Activated CD4-positive, alpha-beta T cell treated with anti-CD3 and anti-CD28 coated beads, Interleukin-2, Interleukin-6, amounts not matched to agents 100 ng/mL and 50 ng/mL, durations not matched to agents 16 hours and 8 hours (primary cell): ENCODE measurements around the gene RBM33.

Experiments
- DNase-seq: peaks from one replicate; pipeline ENCODE4 v3.0.0-alpha.2; 2020

The RBM33 gene

GRCh38 chr7:155693826-155694225 is 49.4 kb downstream of the RBM33 start:
- DNase-seq: no peak

- DNase-seq: no peak
Observed at GRCh38 chr7:155694851-155695250, 50.4 kb downstream of the RBM33 start.

GRCh38 chr7:155696747-155697146 is 52.3 kb downstream of the RBM33 start:
- no peak for DNase-seq

- DNase-seq: no peak
Observed at GRCh38 chr7:155698633-155699032, 54.2 kb downstream of the RBM33 start.

GRCh38 chr7:155699180-155699579 is 54.7 kb downstream of the RBM33 start:
- DNase-seq: no peak

- DNase-seq: no peak
Observed at GRCh38 chr7:155700847-155701246, 56.4 kb downstream of the RBM33 start.

GRCh38 chr7:155701972-155702544 is 57.6 kb downstream of the RBM33 start:
- no peak for DNase-seq

GRCh38 chr7:155702616-155703015 is 58.2 kb downstream of the RBM33 start:
- no peak for DNase-seq

- no peak for DNase-seq
Observed at GRCh38 chr7:155705623-155706360, 61.3 kb downstream of the RBM33 start.

- no peak for DNase-seq
Observed at GRCh38 chr7:155706376-155706775, 61.9 kb downstream of the RBM33 start.

- no peak for DNase-seq
Observed at GRCh38 chr7:155709453-155709852, 65.0 kb downstream of the RBM33 start.

- no peak for DNase-seq
Observed at GRCh38 chr7:155710031-155710430, 65.6 kb downstream of the RBM33 start.

- no peak for DNase-seq
Observed at GRCh38 chr7:155710530-155710929, 66.1 kb downstream of the RBM33 start.

- DNase-seq: no peak
Observed at GRCh38 chr7:155711081-155711480, 66.6 kb downstream of the RBM33 start.

- no peak for DNase-seq
Observed at GRCh38 chr7:155713384-155713783, 68.9 kb downstream of the RBM33 start.

GRCh38 chr7:155714702-155715101 is 70.2 kb downstream of the RBM33 start:
- no peak for DNase-seq

GRCh38 chr7:155715111-155715805 is 70.8 kb downstream of the RBM33 start:
- DNase-seq: no peak

GRCh38 chr7:155717010-155717744 is 72.7 kb downstream of the RBM33 start:
- no peak for DNase-seq

GRCh38 chr7:155721056-155721455 is 76.6 kb downstream of the RBM33 start:
- no peak for DNase-seq

- no peak for DNase-seq
Observed at GRCh38 chr7:155722118-155722517, 77.7 kb downstream of the RBM33 start.

- no peak for DNase-seq
Observed at GRCh38 chr7:155722936-155723335, 78.5 kb downstream of the RBM33 start.

- no peak for DNase-seq
Observed at GRCh38 chr7:155724327-155725005, 80.0 kb downstream of the RBM33 start.

- no peak for DNase-seq
Observed at GRCh38 chr7:155725006-155725355, 80.5 kb downstream of the RBM33 start.
